HepG2 (cell line): ENCODE data around the gene FSCN2. TPM values are rescaled to one million over a fixed set of nuclear protein-coding genes. Genes with fewer than 3 reads are reported as not detected.

Experiments used
- IRF9 ChIP-seq: sonication (generic); formaldehyde crosslinking; IDR thresholded peaks from 2 replicates; pipeline ENCODE4 v1.8.0; 2022; ENCODE audit warnings: missing genetic modification reagents, mild to moderate bottlenecking, borderline replicate concordance
- MAF1 ChIP-seq: sonication (generic); formaldehyde crosslinking; IDR thresholded peaks from 2 replicates; pipeline ENCODE4 v1.5.0; 2020; ENCODE audit warnings: missing genetic modification reagents, borderline replicate concordance
- NR2F1 ChIP-seq, 2 experiments: fragments of 450-650 bp in 1 of 2; formaldehyde crosslinking in 1 of 2; IDR thresholded peaks; 2 replicates each; pipeline versions ENCODE4 v1.5.0 to v1.6.1; 2016 to 2020; ENCODE audit warnings: mild to moderate bottlenecking in 1 of 2, missing compliant biosample characterization in 1 of 2, missing genetic modification reagents in 1 of 2, moderate library complexity in 1 of 2
- SOX13 ChIP-seq, 3 experiments: fragments of 450-650 bp in 1 of 3; sonication (generic) in 1 of 3; formaldehyde crosslinking in 1 of 3; IDR thresholded peaks in 2 of 3; conservative IDR thresholded peaks in 1 of 3; 2 replicates each; pipeline versions ENCODE4 v1.5.0 to v1.6.1; 2016 to 2020; ENCODE audit warnings: antibody characterized with exemption in 1 of 3, mild to moderate bottlenecking in 1 of 3, missing compliant biosample characterization in 1 of 3, missing genetic modification reagents in 1 of 3, moderate library complexity in 1 of 3
- TFDP2 ChIP-seq: sonication (generic); formaldehyde crosslinking; IDR thresholded peaks from 2 replicates; pipeline ENCODE4 v1.4.0; 2020; ENCODE audit warnings: missing genetic modification reagents
- ZC3H4 ChIP-seq: sonication (generic); formaldehyde crosslinking; IDR thresholded peaks from 2 replicates; pipeline ENCODE4 v1.4.0; 2020; ENCODE audit warnings: missing genetic modification reagents, borderline replicate concordance
- ZMAT5 ChIP-seq: sonication (generic); formaldehyde crosslinking; IDR thresholded peaks from 2 replicates; pipeline ENCODE4 v1.5.0; 2020; ENCODE audit warnings: mild to moderate bottlenecking, low read depth, missing genetic modification reagents, borderline replicate concordance
- ZNF317 ChIP-seq: sonication (generic); formaldehyde crosslinking; IDR thresholded peaks from 2 replicates; pipeline ENCODE4 v1.5.0; 2020; ENCODE audit warnings: mild to moderate bottlenecking, missing genetic modification reagents
- ZNF441 ChIP-seq: sonication (generic); formaldehyde crosslinking; IDR thresholded peaks from 2 replicates; pipeline ENCODE4 v1.7.0; 2021; ENCODE audit warnings: missing genetic modification reagents, borderline replicate concordance
- ZNF557 ChIP-seq: sonication (generic); formaldehyde crosslinking; IDR thresholded peaks from 2 replicates; pipeline ENCODE4 v1.4.0; 2020; ENCODE audit warnings: missing genetic modification reagents
- ZNF563 ChIP-seq: sonication (generic); formaldehyde crosslinking; IDR thresholded peaks from 2 replicates; pipeline ENCODE4 v1.8.0; 2022; ENCODE audit warnings: mild to moderate bottlenecking, moderate library complexity, missing genetic modification reagents
- ZNF704 ChIP-seq: sonication (generic); formaldehyde crosslinking; IDR thresholded peaks from 2 replicates; pipeline ENCODE4 v1.8.1; 2023; ENCODE audit warnings: mild to moderate bottlenecking, inconsistent platforms, moderate library complexity, missing genetic modification reagents, borderline replicate concordance
- ZNF737 ChIP-seq: sonication (generic); formaldehyde crosslinking; IDR thresholded peaks from 2 replicates; pipeline ENCODE4 v1.5.0; 2020; ENCODE audit warnings: missing genetic modification reagents, mild to moderate bottlenecking, borderline replicate concordance
- polyA plus RNA-seq, 8 experiments: library from polyadenylated mRNA; depleted of rRNA in 3 of 8; stranded (reverse) in 7 of 8; unstranded in 1 of 8; fragments of >200 nt; fragmentation: Illumina TruSeq in 4 of 8; extraction: Trizol in 4 of 8; gene quantifications; 2 replicates each; pipeline versions ENCODE4 v1.2.1 to v1.2.3, GENCODE V29; 2011 to 2016; ENCODE audit warnings: low read depth in 4 of 8, missing spikeins in 1 of 8, mixed read lengths in 1 of 8; ENCODE audit not compliant: insufficient read depth in 1 of 8
- total RNA-seq, 5 experiments: library from RNA; depleted of rRNA; stranded (reverse); fragments of >200 nt; fragmentation: Illumina TruSeq; extraction: Trizol; gene quantifications; 2 replicates each; pipeline ENCODE4 v1.2.3, GENCODE V29; 2016; ENCODE audit warnings: low read depth in 1 of 5
- TF ChIP-seq, protein P1 (sequence below): sonication (generic); formaldehyde crosslinking; IDR thresholded peaks from 2 replicates; pipeline ENCODE4 v1.4.0; 2020; ENCODE audit warnings: missing genetic modification reagents, mild to moderate bottlenecking, borderline replicate concordance
- TF ChIP-seq, protein P2 (sequence below): sonication (generic); formaldehyde crosslinking; conservative IDR thresholded peaks from 2 replicates; pipeline ENCODE4 v1.4.0; 2020; ENCODE audit warnings: mild to moderate bottlenecking, missing genetic modification reagents, moderate library complexity

Gene FSCN2
- total and polyA plus RNA-seq, 2 of the 13 experiments (the other 11 are each of a cell fraction or from before 2014, with no cell fraction given), result 0.09 TPM; not detected in 1

- TF ChIP-seq TFDP2 (CRISPR knock-in tag) (0 out of 2 replicates have a peak, but pooled peaks have one; percentile 5), NR2F1 (CRISPR knock-in tag; IDR thresholded peaks at IDR 0.05) (no peak), ZNF557 (CRISPR knock-in tag) (0 out of 2 replicates have a peak, but pooled peaks have one; percentile 56), ZNF704 (CRISPR knock-in tag) (no peak), ZNF441 (CRISPR knock-in tag) (0 out of 2 replicates have a peak, but pooled peaks have one; percentile 8), ZNF563 (CRISPR knock-in tag) (peak; percentile 68), SOX13 (IDR thresholded peaks at IDR 0.05) (no peak; the same call in 1 of the 2 replicates), SOX13 (CRISPR knock-in tag; conservative IDR thresholded peaks at IDR 0.05 in 1 of 2, IDR thresholded peaks at IDR 0.05 in 1 of 2) (no peak), IRF9 (peak; percentile 49; the same call in 1 of the 2 replicates), ZMAT5 (no peak), ZC3H4 (CRISPR knock-in tag) (no peak), ZNF317 (CRISPR knock-in tag) (peak; percentile 51), ZNF737 (CRISPR knock-in tag) (no peak), MAF1 (CRISPR knock-in tag) (peak; percentile 61; the same call in 1 of the 2 replicates)
- TF ChIP-seq, protein P1, sequence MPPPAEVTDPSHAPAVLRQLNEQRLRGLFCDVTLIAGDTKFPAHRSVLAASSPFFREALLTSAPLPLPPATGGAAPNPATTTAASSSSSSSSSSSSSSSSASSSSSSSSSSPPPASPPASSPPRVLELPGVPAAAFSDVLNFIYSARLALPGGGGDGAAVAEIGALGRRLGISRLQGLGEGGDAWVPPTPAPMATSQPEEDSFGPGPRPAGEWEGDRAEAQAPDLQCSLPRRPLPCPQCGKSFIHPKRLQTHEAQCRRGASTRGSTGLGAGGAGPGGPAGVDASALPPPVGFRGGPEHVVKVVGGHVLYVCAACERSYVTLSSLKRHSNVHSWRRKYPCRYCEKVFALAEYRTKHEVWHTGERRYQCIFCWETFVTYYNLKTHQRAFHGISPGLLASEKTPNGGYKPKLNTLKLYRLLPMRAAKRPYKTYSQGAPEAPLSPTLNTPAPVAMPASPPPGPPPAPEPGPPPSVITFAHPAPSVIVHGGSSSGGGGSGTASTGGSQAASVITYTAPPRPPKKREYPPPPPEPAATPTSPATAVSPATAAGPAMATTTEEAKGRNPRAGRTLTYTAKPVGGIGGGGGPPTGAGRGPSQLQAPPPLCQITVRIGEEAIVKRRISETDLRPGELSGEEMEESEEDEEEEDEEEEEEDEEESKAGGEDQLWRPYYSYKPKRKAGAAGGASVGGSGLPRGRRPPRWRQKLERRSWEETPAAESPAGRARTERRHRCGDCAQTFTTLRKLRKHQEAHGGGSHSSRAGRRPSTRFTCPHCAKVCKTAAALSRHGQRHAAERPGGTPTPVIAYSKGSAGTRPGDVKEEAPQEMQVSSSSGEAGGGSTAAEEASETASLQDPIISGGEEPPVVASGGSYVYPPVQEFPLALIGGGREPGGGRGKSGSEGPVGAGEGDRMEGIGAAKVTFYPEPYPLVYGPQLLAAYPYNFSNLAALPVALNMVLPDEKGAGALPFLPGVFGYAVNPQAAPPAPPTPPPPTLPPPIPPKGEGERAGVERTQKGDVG (CRISPR knock-in tag), result peak; percentile 24; the same call in 1 of the 2 replicates
- TF ChIP-seq, protein P2, sequence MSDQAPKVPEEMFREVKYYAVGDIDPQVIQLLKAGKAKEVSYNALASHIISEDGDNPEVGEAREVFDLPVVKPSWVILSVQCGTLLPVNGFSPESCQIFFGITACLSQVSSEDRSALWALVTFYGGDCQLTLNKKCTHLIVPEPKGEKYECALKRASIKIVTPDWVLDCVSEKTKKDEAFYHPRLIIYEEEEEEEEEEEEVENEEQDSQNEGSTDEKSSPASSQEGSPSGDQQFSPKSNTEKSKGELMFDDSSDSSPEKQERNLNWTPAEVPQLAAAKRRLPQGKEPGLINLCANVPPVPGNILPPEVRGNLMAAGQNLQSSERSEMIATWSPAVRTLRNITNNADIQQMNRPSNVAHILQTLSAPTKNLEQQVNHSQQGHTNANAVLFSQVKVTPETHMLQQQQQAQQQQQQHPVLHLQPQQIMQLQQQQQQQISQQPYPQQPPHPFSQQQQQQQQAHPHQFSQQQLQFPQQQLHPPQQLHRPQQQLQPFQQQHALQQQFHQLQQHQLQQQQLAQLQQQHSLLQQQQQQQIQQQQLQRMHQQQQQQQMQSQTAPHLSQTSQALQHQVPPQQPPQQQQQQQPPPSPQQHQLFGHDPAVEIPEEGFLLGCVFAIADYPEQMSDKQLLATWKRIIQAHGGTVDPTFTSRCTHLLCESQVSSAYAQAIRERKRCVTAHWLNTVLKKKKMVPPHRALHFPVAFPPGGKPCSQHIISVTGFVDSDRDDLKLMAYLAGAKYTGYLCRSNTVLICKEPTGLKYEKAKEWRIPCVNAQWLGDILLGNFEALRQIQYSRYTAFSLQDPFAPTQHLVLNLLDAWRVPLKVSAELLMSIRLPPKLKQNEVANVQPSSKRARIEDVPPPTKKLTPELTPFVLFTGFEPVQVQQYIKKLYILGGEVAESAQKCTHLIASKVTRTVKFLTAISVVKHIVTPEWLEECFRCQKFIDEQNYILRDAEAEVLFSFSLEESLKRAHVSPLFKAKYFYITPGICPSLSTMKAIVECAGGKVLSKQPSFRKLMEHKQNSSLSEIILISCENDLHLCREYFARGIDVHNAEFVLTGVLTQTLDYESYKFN, result no peak
Measured at GRCh38 chr17:81513753-81514488, 14.3 kb upstream of the FSCN2 start (continued).
